Ovary (tissue), 3 donors: Measurements from ENCODE around the gene CTDSPL.

ENCODE experiments used
- CTCF ChIP-seq, 3 donors: fragments of 450-650 bp in 2 of 3; fragments of 200-600 bp in 1 of 3; IDR thresholded peaks; one replicate each; pipeline versions ENCODE4 v1.5.1 to v1.8.0; 2016 to 2022; ENCODE audit warnings: antibody characterized with exemption in 3 of 3, mild to moderate bottlenecking in 1 of 3
- POLR2A ChIP-seq: fragments of 450-650 bp; IDR thresholded peaks from one replicate; pipeline ENCODE4 v1.6.1; 2017; ENCODE audit warnings: antibody characterized with exemption, mild to moderate bottlenecking, moderate library complexity
- donor health status: DM: no; HTN: no; CAD: no.

- TF ChIP-seq POLR2A (no peak), CTCF (IDR thresholded peaks at IDR 0.05) (no peak)
These were observed 100.1 kb downstream of the CTDSPL start for GRCh38 chr3:37961622-37962431.
